K562 (cell line): ENCODE data around the gene REEP2. TPM values are rescaled to one million over a fixed set of nuclear protein-coding genes. Genes with fewer than 3 reads are reported as not detected.

Source experiments
- ATF7 ChIP-seq: fragments of 450-650 bp; IDR thresholded peaks from 2 replicates; pipeline ENCODE4 v1.7.1; 2014; ENCODE audit warnings: mild to moderate bottlenecking, moderate library complexity
- CAMTA2 ChIP-seq: fragments of 250-450 bp; sonication (Bioruptor Pico); conservative IDR thresholded peaks from 2 replicates; pipeline ENCODE4 v1.5.1; 2022
- FOXP1 ChIP-seq: sonication (generic); formaldehyde crosslinking; IDR thresholded peaks from 2 replicates; pipeline ENCODE4 v1.8.0; 2022; ENCODE audit warnings: mild to moderate bottlenecking, missing genetic modification reagents
- HEY1 ChIP-seq: fragments of 250-450 bp; sonication (Bioruptor Pico); IDR thresholded peaks from 2 replicates; pipeline ENCODE4 v1.5.0; 2020; ENCODE audit warnings: mild to moderate bottlenecking, moderate library complexity, borderline replicate concordance
- HNRNPK ChIP-seq: fragments of 200-400 bp; formaldehyde crosslinking; IDR thresholded peaks from one replicate; pipeline ENCODE4 v1.6.1; 2018; ENCODE audit warnings: mild to moderate bottlenecking, low read depth, low read length; ENCODE audit not compliant: poor library complexity, severe bottlenecking
- HNRNPLL ChIP-seq: fragments of 200-400 bp; formaldehyde crosslinking; IDR thresholded peaks from 2 replicates; pipeline ENCODE4 v1.6.1; 2017; ENCODE audit warnings: low read length, low read depth, mild to moderate bottlenecking; ENCODE audit not compliant: poor library complexity, severe bottlenecking
- LARP7 ChIP-seq: fragments of 450-650 bp; IDR thresholded peaks from 2 replicates; pipeline ENCODE4 v1.6.1; 2016
- RBM14 ChIP-seq: fragments of 200-400 bp; formaldehyde crosslinking; IDR thresholded peaks from 2 replicates; pipeline ENCODE4 v1.6.1; 2018; ENCODE audit warnings: low read depth, mild to moderate bottlenecking, low read length, moderate library complexity, borderline replicate concordance; ENCODE audit not compliant: insufficient read depth
- SRSF9 ChIP-seq: fragments of 200-400 bp; formaldehyde crosslinking; IDR thresholded peaks from 2 replicates; pipeline ENCODE4 v1.6.1; 2017; ENCODE audit warnings: low read depth, low read length, borderline replicate concordance
- TCF7L2 ChIP-seq: fragments of 150-350 bp; IDR thresholded peaks from 2 replicates; pipeline ENCODE4 v1.6.1; 2016; ENCODE audit warnings: low read depth, mild to moderate bottlenecking, low read length, moderate library complexity
- ZNF445 ChIP-seq: fragments of 250-450 bp; sonication (Bioruptor Pico); IDR thresholded peaks from 2 replicates; pipeline ENCODE4 v1.4.0; 2020; ENCODE audit warnings: low read depth, mild to moderate bottlenecking, moderate library complexity
- ZNF707 ChIP-seq: fragments of 250-450 bp; sonication (Bioruptor Pico); conservative IDR thresholded peaks from 2 replicates; pipeline ENCODE4 v1.8.0; 2022; ENCODE audit warnings: inconsistent platforms, mild to moderate bottlenecking, moderate library complexity
- polyA plus RNA-seq, 8 experiments: library from polyadenylated mRNA; depleted of rRNA in 4 of 8; stranded (reverse) in 5 of 8; unstranded in 3 of 8; fragments of >200 nt; fragmentation: Nextera tagmentation in 2 of 8; fragmentation: Illumina TruSeq in 1 of 8; extraction: Ambion mirVana in 2 of 8; extraction: Trizol in 1 of 8; gene quantifications; 2 replicates each; pipeline versions ENCODE4 v1.2.1 to v1.2.3, GENCODE V29; 2011 to 2014; ENCODE audit warnings: inconsistent platforms in 1 of 8, missing spikeins in 1 of 8
- total RNA-seq, 7 experiments: library from RNA; depleted of rRNA in 6 of 7; stranded (reverse); fragments of >200 nt in 6 of 7; fragmentation: Illumina TruSeq in 2 of 7; extraction: Trizol in 2 of 7; gene quantifications; 2 replicates each; pipeline versions ENCODE4 v1.2.1 to v1.2.3, GENCODE V29; 2011 to 2021; ENCODE audit warnings: low replicate concordance in 1 of 7
- TF ChIP-seq, protein P1 (sequence below): fragments of 200-800 bp; sonication (Bioruptor generic); IDR thresholded peaks from 2 replicates; pipeline ENCODE4 v1.6.1; 2017; ENCODE audit warnings: missing genetic modification characterization, missing compliant biosample characterization
- TF ChIP-seq, protein P2 (sequence below): fragments of 250-450 bp; sonication (Bioruptor Pico); IDR thresholded peaks from 2 replicates; pipeline ENCODE4 v1.5.0; 2020; ENCODE audit warnings: mild to moderate bottlenecking
- TF ChIP-seq, protein P3 (sequence below), 2 experiments: IDR thresholded peaks in 1 of 2; conservative IDR thresholded peaks in 1 of 2; 2 replicates each; pipeline ENCODE4 v1.6.1; 2016; ENCODE audit warnings: low read depth in 2 of 2, mild to moderate bottlenecking in 1 of 2, missing compliant biosample characterization in 1 of 2, missing genetic modification characterization in 1 of 2, moderate library complexity in 1 of 2
- TF ChIP-seq, protein P4 (sequence below), 2 experiments: fragments of 250-450 bp in 1 of 2; fragments of 450-650 bp in 1 of 2; sonication (Bioruptor Pico) in 1 of 2; IDR thresholded peaks; 2 replicates each; pipeline versions ENCODE4 v1.6.1 to v1.8.0; 2016 to 2021; ENCODE audit warnings: mild to moderate bottlenecking in 2 of 2, moderate library complexity in 2 of 2, missing compliant biosample characterization in 1 of 2, missing genetic modification characterization in 1 of 2

REEP2 gene
- total and polyA plus RNA-seq, 9 of the 15 experiments (the other 6 are each of a cell fraction or from before 2014, with no cell fraction given) = 0.03 to 1.1 (median 0.12) TPM; not detected in 1

DNA sequence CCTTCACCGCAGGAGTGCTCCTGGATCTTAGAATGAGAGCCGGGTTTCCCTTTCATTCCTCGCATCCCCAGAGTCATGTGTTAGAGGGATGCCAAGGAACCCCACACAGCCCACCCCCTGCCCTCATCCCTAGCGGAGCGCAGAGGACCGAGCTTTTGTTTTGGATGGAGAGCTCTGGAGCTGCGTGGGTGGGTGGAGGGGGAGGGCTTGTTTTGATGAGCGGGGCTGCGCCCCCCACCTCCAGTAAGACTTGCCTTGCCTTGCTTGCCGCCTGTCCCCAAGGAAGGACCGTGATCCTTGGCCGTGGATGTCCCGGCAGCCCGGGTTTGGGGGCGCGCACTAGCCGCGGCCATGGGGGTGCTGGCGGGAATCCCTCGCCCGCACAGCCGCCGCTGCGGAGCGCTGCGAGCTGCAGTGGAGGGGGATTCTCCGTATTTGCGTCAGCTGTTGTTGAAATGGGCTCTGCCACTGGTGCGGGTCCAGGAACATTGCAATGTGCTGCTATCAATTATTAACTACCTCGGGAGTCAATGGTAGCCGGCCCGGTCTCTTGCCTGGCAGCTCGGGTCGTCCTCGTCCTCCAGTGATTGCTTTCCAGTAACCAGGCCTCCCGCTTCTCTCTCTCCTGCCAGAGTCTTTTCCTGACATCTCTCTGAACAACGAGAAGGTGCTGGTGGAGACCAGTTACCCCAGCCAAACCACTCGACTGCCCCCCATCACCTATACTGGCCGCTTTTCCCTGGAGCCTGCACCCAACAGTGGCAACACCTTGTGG lies 27.5 kb downstream of the REEP2 start (continued):
- TF ChIP-seq HNRNPK (peak; percentile 38), ZNF445 (no peak), SRSF9 (no peak), HEY1 (CRISPR knock-in tag) (no peak), HNRNPLL (peak; percentile 66), ZNF707 (CRISPR knock-in tag) (no peak), CAMTA2 (CRISPR knock-in tag) (0 out of 2 replicates have a peak, but pooled peaks have one; percentile 47), ATF7 (no peak), FOXP1 (CRISPR knock-in tag) (no peak; the same call in 1 of the 2 replicates), TCF7L2 (no peak), LARP7 (0 out of 2 replicates have a peak, but pooled peaks have one; percentile 12), RBM14 (peak; percentile 98; the same call in 1 of the 2 replicates)
- TF ChIP-seq, protein P1, sequence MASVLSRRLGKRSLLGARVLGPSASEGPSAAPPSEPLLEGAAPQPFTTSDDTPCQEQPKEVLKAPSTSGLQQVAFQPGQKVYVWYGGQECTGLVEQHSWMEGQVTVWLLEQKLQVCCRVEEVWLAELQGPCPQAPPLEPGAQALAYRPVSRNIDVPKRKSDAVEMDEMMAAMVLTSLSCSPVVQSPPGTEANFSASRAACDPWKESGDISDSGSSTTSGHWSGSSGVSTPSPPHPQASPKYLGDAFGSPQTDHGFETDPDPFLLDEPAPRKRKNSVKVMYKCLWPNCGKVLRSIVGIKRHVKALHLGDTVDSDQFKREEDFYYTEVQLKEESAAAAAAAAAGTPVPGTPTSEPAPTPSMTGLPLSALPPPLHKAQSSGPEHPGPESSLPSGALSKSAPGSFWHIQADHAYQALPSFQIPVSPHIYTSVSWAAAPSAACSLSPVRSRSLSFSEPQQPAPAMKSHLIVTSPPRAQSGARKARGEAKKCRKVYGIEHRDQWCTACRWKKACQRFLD (CRISPR knock-in tag) = 0 out of 2 replicates have a peak, but pooled peaks have one; percentile 18
- TF ChIP-seq, protein P2, sequence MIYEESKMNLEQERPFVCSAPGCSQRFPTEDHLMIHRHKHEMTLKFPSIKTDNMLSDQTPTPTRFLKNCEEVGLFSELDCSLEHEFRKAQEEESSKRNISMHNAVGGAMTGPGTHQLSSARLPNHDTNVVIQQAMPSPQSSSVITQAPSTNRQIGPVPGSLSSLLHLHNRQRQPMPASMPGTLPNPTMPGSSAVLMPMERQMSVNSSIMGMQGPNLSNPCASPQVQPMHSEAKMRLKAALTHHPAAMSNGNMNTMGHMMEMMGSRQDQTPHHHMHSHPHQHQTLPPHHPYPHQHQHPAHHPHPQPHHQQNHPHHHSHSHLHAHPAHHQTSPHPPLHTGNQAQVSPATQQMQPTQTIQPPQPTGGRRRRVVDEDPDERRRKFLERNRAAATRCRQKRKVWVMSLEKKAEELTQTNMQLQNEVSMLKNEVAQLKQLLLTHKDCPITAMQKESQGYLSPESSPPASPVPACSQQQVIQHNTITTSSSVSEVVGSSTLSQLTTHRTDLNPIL (CRISPR knock-in tag) = no peak
- TF ChIP-seq, protein P3, sequence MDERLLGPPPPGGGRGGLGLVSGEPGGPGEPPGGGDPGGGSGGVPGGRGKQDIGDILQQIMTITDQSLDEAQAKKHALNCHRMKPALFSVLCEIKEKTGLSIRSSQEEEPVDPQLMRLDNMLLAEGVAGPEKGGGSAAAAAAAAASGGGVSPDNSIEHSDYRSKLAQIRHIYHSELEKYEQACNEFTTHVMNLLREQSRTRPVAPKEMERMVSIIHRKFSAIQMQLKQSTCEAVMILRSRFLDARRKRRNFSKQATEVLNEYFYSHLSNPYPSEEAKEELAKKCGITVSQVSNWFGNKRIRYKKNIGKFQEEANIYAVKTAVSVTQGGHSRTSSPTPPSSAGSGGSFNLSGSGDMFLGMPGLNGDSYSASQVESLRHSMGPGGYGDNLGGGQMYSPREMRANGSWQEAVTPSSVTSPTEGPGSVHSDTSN (CRISPR knock-in tag; IDR thresholded peaks at IDR 0.05; ENCODE audit: low read depth) = no peak
- TF ChIP-seq, protein P3 (tag; conservative IDR thresholded peaks at IDR 0.05; ENCODE audit: low read depth) = no peak
- TF ChIP-seq, protein P4, sequence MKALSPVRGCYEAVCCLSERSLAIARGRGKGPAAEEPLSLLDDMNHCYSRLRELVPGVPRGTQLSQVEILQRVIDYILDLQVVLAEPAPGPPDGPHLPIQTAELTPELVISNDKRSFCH (CRISPR knock-in tag; IDR thresholded peaks at IDR 0.05) = no peak
- TF ChIP-seq, protein P4 (tag; IDR thresholded peaks at IDR 0.05) = no peak
